ENCODE data around the gene RBMS3.

- TF ChIP-seq POLR2A (IDR thresholded peaks at IDR 0.05), result no peak
- TF ChIP-seq, protein P1, sequence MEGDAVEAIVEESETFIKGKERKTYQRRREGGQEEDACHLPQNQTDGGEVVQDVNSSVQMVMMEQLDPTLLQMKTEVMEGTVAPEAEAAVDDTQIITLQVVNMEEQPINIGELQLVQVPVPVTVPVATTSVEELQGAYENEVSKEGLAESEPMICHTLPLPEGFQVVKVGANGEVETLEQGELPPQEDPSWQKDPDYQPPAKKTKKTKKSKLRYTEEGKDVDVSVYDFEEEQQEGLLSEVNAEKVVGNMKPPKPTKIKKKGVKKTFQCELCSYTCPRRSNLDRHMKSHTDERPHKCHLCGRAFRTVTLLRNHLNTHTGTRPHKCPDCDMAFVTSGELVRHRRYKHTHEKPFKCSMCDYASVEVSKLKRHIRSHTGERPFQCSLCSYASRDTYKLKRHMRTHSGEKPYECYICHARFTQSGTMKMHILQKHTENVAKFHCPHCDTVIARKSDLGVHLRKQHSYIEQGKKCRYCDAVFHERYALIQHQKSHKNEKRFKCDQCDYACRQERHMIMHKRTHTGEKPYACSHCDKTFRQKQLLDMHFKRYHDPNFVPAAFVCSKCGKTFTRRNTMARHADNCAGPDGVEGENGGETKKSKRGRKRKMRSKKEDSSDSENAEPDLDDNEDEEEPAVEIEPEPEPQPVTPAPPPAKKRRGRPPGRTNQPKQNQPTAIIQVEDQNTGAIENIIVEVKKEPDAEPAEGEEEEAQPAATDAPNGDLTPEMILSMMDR (IDR thresholded peaks at IDR 0.05), result no peak
Measured at GRCh38 chr3:29852767-29853166, 571.9 kb downstream of the RBMS3 start.
